LNCAP (cell line): ENCODE measurements around the gene SVBP.

ENCODE experiments used
- CTCF ChIP-seq: fragments of 450-650 bp; IDR thresholded peaks from 2 replicates; pipeline ENCODE4 v1.5.1; 2017; ENCODE audit warnings: mild to moderate bottlenecking

Gene SVBP

GRCh38 chr1:42774928-42775526 lies 42.2 kb downstream of the SVBP start:
- no peak for TF ChIP-seq CTCF

- TF ChIP-seq CTCF, result no peak
Observed at GRCh38 chr1:42773420-42773819, 43.8 kb downstream of the SVBP start.

- TF ChIP-seq CTCF, result no peak
Observed at GRCh38 chr1:42769811-42770210, 47.4 kb downstream of the SVBP start.

GRCh38 chr1:42768172-42768571 lies 49.0 kb downstream of the SVBP start:
- TF ChIP-seq CTCF, result no peak

- TF ChIP-seq CTCF, result no peak
Observed at GRCh38 chr1:42767510-42768000, 49.6 kb downstream of the SVBP start.

GRCh38 chr1:42766741-42767509 lies 50.3 kb downstream of the SVBP start, which contains the start of the genes C1orf50 and P3H1:
Gene C1orf50, plus strand, starts transcription at chr1:42767249. Its CDS starts 63 bp downstream, at chr1:42767312.
Gene P3H1, minus strand, starts transcription at chr1:42767028. Its CDS starts 57 bp downstream, at chr1:42766971.
- no peak for TF ChIP-seq CTCF

- TF ChIP-seq CTCF, result peak; percentile 47
Observed at GRCh38 chr1:42765832-42766740, 51.1 kb downstream of the SVBP start.
